Middle frontal gyrus (tissue), 1 donor: Measurements from ENCODE around the gene MYL11.
"Not testable (repeated sequence)": the region's sequence is repeated elsewhere in the genome, so short reads cannot be mapped to it uniquely, and the experiment has no call there.

Source experiments
- DNase-seq: peaks from one replicate; pipeline ENCODE4 v3.0.0-alpha.2; 2015; ENCODE audit warnings: low spot score; ENCODE audit errors: extremely low spot score

Gene MYL11, protein sequence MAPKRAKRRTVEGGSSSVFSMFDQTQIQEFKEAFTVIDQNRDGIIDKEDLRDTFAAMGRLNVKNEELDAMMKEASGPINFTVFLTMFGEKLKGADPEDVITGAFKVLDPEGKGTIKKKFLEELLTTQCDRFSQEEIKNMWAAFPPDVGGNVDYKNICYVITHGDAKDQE

GRCh38 chr16:30374538-30374937 is at the start of gene MYL11:
TSS of gene MYL11 (plus strand) at chr16:30374802. CDS start at chr16:30374858, 56 bp downstream.
- DNase-seq, result no peak

- not testable (repeated sequence) for DNase-seq
Observed at GRCh38 chr16:30334473-30334989, 40.1 kb upstream of the MYL11 start.

- peak; percentile 53 for DNase-seq
Observed at GRCh38 chr16:30335028-30335597, 39.5 kb upstream of the MYL11 start.

GRCh38 chr16:30335598-30336474 is 38.8 kb upstream of the MYL11 start:
- DNase-seq, result no peak

DNA sequence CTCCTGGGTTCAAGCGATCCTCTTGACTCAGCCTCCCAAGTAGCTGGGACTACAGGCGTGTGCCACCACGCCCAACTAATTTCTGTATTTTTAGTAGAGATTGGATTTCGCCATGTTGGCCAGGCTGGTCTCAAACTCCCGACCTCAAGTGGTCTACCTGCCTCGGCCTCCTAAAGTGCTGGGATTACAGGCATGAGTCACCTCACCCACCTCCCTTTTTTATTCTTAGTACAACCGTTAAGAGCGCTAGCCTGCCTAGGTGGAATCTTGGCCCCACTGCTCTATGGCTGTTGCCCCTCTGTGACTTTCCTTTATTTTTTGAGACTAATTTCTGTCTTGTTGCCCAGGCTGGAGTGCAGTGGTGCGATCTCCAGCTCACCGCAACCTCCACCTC is 36.6 kb upstream of the MYL11 start:
- not testable (repeated sequence) for DNase-seq

- not testable (repeated sequence) for DNase-seq
Observed at GRCh38 chr16:30338715-30339114, 35.9 kb upstream of the MYL11 start.

GRCh38 chr16:30340621-30341020 is 34.0 kb upstream of the MYL11 start:
- no peak for DNase-seq

- not testable (repeated sequence) for DNase-seq
Observed at GRCh38 chr16:30341971-30342370, 32.6 kb upstream of the MYL11 start.

DNA sequence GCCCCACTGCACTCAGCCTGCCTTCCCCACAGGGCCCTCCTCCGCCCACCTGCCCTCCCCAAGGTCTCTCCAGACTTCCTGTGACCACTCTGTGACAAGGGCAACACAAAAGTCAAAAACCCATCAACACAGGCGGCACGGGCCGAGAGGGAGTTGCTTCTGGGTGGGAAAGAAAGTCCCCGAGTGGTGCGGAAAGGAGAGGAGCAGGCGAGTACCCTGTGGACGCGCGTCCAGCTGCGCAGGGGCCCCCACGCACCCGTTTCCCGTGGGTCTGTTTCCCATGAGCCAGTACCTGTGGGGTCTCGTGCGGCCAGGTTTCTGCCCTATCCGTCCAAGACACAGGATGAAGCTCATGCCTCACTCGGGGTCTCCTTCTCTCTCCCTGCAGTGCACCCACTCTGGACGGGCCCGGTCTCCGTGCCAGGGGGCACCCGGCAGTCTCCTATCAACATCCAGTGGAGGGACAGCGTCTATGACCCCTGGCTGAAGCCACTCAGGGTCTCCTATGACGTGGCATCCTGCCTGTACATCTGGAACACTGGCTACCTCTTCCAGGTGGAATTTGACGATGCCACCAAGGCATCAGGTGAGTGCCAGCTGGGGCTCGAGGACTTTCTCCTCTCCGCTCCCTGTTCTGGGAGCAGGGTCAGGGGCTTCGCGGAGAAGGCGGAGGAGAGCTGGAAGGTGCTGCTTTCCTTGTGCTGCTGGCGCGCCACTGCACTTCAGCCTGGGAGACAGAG is 31.7 kb upstream of the MYL11 start:
- DNase-seq, result no peak

- not testable (repeated sequence) for DNase-seq
Observed at GRCh38 chr16:30343491-30343820, 31.1 kb upstream of the MYL11 start.

DNA sequence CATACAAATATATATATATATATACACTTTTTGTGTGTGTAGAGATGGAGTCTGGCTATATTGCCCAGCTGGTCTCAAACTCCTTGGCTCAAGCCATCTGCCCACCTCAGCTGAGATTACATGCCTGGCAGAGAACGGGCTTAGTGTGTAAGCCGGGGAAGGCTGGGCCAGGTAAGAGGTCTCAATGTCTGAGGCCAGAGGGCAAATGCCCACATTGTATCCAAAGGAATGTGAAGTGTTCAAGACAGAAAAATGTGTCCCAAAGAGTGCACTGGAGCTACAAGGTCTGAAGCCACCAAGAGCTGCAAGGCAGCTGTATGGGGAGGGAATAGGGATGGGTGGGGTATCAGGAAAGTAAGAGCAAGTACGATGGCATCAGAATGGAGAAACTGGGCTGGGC is 28.3 kb upstream of the MYL11 start:
- DNase-seq, result no peak

DNA sequence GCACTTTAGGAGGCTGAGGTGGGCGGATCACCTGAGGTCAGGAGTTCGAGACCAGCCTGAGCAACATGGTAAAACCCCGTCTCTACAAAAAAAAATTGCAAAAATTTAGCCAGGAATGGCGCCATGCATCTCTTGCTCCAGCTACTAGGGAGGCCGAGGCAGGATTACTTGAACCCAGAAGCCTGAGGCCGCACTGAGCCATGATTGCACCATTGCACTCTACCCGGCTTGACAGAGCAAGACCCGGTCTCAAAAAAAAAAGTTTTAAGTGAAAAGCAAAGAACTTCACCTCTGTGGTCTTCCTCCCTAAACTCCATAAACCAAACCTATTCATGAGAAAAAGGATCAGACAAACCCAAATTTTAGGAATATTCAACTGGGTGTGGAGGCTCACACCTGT is 26.5 kb upstream of the MYL11 start:
- DNase-seq, result no peak

GRCh38 chr16:30348929-30349328 is 25.7 kb upstream of the MYL11 start:
- DNase-seq, result no peak

DNA sequence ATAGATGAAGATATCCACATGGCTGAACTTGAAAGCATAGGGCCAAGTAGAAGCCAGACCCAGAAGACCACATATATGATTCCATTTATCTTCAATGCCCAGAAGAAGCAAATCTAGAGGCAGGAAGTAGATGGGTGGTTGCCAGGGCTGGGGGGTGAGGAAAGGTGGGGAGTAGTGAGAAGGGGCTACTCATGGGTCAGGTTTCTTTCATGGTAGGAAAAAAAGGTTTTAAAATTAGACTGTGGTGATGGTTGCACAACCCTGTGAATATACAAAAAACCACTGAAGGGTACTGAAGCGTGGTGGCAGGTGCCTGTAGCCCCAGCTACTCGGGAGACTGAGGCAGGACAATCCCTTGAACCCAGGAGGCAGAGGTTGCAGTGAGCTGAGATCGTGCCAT is 24.9 kb upstream of the MYL11 start:
- no peak for DNase-seq

GRCh38 chr16:30350134-30350871 is 24.3 kb upstream of the MYL11 start:
- no peak for DNase-seq

- no peak for DNase-seq
Observed at GRCh38 chr16:30351001-30351441, 23.6 kb upstream of the MYL11 start.

DNA sequence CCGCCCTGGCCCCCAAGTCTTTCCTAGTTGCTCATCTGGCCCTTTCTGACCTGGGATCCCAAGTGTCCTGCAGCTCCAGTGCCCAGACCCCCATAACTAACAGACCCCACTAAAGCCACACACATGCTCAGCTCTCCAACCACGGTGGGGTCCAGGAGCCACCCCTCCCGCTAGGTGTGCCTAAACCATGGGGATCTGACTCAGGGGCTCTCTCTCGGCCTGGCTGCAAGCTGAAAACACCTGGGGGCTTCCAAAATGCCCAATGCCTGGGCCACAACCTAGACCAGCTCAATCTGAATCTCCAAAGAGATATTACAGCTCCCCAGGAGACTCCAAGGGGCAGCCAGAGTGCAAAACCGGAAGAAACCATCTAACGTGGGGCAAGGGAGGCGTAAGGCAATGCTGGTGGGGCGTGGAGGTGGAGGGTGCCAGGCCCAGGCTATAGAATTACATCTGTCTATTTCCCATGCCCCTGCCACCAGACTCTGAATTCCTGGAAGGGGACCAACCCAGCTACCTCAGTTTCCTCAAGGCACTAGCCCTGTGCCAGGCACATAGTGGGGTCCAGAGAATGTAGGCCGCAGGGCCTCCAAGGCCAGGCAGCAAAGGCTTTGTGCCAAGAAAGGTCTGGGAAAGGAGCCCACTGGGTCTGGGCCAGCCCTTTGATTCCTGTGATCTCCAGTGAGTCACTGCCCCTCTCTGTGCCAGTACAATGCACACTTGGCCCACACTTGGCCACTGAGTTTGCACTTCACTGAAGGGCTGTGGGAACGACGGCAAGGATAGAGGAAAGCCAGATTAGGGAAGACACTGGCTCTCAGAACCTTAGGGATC is 22.8 kb upstream of the MYL11 start:
- DNase-seq, result peak; percentile 60

- no peak for DNase-seq
Observed at GRCh38 chr16:30352488-30353401, 21.9 kb upstream of the MYL11 start.
